Limb (tissue), 2 donors: ENCODE results near the gene FBN1.

Experiments used
- DNase-seq, 2 donors: peaks; one replicate each; pipeline ENCODE4 v3.0.0-alpha.2; 2016; ENCODE audit errors: extremely low spot score in 2 of 2

The FBN1 gene

DNA sequence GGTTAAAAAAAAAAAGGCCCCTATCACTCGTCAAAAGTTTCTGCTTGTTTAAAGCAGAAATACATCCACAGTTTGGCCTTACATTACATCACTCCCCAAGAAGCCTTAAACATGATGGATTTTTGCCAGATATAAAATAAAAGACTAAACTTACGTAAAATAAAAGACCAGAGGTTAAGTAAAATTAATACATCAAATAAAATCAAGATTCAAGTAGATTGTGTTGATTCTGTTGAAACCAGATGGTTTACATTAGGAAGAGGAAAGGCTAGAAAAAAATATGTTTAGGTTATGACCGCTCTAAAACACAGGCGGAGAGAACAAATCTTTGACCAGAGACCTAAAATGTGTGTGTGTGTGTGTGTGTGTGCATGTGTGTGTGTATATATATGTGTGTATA is 210.2 kb downstream of the FBN1 start:
- peak in 1 of 2 donors; percentile 34 for DNase-seq

DNA sequence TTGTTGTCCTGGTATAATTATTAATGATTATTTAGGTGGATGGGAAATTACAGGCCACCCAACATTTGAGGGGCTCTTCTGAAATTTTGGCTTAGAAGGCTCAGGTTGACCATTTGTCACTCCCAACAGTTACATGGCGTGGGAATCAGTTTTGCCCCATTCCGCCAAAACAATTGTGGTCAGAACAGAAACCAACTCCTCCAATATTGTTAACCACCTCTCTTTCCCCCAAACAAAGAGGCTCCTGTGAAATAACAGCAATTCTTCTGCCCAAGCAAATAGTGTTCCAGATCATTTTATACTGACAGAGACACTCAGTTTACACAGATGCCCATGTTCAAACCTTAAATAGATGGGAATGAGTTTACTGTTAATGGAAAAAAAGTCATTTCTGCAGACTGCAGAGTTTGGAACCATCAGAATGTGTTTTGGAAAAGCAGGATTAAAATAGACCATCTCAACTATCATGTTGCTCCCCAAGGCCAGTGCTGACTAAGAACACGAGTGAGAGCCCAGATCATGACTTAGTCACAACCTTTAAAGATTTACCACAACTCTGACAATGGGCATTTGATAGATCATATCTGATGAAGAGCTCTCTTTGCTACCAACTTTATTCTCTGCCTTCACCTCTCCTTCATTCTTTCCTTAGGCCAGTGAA is 212.2 kb downstream of the FBN1 start:
- DNase-seq = no peak

DNA sequence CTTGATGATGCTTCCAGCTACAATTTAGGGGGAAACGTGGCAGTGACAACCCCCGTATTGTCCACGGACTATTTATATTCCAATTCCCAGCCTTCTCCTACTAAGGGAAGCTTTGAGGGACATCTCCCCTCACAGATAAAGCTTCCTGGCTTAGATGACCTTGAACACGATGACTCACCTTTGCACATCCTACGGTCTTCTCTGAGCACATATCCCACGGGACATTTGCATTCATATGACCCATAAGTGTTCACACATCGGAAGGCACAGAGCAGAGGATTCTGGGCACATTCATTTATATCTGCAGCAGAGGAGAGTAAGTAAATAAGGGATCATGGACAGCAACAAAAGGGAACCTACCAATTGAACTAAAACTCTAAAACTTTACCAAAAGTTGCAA is 212.8 kb downstream of the FBN1 start:
- no peak for DNase-seq

DNA sequence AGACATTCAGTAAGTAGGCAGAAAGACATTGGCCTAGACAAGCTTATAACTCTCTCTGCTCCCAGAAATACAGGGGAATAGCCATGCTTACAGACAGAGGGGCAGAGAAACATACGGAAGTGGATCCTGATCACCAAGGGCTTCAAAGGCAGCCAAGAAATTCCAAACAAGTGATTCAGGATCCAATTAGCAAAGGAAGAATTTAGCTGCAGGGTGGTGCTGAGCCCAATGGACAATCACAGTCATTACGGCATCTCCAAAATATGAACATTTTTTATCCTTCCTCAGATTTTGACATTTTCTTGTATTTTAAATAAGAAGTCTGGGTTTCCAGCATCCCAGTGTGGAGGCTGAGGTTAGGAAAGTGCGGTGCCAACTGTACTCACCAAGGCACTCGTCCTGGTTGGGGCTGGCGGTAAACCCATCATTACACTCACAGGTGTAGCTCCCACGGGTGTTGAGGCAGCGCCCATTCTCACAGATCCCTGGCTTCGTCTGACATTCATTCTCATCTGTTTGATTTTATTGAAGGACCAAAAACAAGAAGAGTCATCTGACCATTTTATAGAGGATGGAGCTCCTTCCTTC is 217.5 kb downstream of the FBN1 start:
- DNase-seq = no peak

DNA sequence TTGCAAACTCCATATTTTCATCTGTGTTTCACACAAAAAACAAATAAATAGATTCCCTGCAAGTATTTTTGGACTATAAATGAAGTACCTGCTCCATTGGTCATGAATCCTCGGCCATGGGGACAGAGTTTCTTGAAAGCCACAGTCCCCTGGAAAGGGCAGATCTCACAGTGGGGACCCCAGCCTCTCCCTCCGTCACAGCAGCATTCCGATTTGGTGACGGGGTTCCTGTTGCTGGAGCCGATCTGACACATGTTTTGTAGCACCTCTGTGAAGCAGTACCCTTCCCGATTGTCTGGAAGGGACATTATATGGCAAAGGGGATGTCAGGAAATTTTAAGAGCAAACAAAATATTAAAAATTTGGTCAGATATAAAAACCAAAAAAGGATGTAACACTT is 218.0 kb downstream of the FBN1 start:
- DNase-seq = no peak

DNA sequence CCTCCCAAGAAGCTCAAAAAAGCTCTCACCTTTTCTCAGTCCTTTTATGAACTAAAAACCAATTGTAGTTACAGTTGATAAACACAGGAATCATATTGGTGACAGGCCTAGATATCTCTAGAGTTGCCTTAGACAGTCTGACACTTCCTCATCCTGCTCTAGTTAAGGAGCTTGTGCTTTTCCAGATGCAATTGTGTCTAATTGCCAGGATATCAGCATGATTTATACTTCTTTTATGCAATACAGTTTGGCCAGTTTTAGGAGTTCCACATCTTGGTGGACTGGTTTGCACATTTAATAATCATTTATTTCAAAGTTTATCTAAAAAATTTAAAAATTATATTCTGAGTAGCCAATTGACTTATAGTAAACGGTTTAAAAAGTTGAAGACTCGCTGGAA is 218.6 kb downstream of the FBN1 start:
- DNase-seq = no peak

DNA sequence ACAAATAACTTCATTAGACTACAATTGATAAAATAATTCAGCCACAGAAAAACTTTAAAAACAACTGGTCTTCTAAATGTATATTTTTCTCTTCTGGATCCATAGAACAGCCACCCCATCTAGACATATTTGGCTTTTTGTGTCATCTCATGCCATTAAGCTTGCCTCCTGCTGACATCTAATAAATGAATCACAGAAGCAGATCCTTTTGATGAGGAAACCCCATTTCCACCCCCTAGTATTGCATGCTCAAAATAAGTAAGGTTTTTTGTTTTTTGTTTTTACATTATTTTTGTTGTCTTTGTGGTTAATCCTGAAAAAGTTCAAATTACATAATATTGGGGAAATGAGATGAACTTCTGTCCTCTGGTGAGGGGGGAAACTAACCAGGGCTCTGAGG is 219.5 kb downstream of the FBN1 start:
- no peak for DNase-seq

DNA sequence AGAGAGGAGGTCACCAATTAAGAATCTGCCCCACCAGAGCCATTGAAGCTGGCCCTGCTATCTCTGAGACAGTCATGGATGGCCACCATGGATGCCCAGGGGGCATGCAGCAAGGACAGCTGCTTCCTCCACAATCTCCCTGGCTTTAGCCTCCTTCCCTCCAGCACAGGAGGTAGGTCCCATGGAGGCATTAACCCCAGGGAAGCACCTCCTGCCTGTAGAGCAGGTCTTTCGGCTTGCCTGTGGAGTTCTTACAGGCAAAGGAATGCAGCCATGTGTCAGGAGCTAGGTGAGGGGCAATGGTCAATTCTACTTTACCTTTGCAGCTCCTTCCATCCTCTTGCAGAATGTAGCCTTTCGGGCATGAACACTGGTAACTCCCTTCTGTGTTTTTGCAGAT is 220.5 kb downstream of the FBN1 start:
- DNase-seq = no peak

DNA sequence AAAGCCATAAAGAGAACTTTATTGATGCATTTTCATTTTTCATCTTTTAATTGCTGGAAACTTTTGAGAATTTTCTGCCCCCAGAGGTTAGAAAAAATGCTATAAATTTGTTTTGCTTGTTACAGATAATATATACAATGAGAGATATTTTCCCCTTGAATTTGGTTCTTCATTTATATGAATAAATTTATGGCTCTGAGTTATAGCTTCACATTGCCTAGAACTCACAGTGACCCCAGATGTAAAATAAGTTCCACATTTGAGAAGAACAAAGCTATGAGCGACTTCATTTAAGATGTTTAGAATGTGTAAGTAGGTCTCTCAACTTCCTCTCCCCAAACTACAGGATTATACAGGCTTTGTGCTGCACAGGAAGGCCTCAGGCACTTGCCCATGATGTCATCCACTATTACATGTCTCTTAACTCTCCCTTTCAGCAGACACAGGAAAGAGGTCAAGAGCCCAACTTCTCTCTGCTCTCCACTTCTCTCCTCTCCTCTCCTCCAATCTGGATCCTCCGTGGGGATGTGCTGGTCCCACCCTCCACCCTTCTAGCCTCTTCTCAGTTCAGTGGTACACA is 221.5 kb downstream of the FBN1 start:
- DNase-seq = no peak

DNA sequence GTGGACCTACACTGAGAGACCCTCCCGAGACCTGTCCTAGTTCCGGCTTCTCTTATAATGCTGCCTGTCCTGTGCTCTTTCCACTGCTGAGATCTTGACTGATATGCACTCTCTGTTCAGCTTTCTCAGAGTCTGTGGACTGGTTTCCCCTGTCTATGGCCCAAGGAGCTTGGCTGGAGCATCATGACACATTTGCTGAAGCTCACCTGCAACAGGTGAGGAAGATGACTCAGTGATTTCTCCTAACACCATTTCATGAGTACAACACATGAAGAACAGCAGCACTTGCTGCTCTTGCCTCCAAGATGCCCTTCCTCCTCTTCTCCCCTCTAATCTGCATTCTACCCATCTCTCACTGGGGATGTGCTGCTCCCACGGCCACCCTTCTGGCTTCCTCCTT is 222.2 kb downstream of the FBN1 start:
- DNase-seq = no peak

DNA sequence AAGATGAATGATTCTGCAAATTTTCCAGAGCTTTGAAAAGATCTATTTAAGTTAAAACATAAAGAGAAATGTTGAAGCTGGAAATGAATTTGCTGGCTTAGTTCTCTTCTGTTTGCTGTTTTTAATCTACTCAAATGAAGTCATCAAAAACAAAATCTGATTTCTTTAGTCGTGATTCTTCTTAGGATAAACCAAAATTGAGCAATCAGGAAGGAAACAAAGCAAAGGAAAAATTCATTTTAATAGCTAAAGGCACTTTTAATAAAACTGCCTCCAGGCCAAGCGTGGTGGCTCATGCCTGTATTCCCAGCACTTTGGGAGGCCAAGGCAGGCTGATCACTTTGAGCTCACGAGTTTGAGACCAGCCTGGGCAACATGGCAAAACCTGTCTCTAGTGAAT is 223.1 kb downstream of the FBN1 start:
- DNase-seq = no peak

DNA sequence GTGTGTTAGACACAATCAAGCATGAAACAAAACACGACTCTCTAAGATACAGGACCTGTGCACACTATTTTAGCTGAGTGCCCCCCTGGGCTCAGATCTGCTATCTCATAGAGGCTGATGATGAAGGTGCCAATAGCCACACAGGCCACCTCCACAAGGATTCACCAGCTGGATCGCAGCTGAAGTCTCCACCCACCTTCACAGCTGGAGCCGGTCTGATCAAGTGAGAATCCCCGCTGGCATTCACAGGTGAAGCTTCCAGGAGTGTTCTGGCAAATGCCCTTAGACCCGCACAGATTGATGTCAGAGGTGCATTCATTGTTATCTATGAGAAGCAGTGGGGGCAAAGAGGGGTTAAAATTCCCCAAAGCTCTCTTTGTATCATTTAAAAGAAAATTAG is 224.1 kb downstream of the FBN1 start:
- DNase-seq = no peak

DNA sequence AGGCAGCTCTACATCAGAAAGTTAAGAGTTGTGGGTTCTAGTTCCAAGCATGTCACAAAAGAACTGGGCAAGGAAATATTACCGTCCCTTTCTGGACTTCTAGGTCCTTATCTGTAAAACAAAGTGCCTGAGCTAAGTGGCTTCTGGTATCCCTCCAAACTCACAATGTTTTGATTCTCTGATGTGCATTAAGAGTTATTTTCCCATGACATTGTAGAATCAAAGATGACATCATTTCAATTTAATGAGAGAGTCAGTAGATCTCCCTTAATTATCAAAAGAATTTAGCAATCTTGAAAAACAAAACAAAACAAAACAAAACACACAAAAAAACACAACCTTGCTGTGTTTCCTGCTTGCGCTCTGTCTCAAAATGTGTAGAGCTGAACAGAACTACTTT is 225.6 kb downstream of the FBN1 start:
- no peak for DNase-seq

DNA sequence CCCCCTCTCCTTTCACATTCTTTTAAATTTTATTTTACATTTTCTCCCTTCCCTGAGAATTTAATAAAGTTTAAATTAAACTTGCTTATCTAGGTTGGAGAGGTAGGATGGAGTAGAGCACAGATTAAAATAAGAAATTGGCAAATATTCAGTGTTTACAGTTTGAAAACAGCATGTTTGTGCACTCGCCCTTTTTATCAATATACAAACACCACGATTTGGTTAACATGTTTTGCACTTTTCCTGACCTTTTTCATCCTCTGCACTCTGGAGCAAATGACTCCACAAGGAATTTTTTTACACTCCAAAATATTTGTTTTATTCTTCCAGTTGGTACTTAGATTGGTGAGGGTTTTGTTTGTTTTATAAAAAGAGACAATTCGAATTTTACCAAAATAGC is 227.2 kb downstream of the FBN1 start:
- no peak for DNase-seq

DNA sequence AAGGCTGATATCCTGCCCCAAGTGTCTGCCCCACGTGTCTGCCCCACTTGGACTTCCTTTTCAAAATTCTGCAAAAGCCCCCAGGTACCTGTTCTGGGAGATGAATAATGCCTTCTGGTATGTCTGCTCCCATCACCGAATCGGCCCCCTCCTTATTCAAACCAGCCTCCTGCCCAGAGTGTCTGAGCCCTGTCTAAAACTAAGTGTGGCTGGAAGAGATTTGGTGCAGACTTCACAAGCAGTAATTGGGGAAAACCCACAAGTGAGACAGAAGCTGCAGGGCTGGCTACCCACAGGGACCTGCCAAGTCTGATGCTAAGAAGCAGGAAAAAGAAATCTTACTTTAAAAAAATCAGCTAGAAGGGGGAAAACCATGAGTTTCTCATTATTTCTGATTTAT is 229.2 kb downstream of the FBN1 start:
- no peak for DNase-seq

DNA sequence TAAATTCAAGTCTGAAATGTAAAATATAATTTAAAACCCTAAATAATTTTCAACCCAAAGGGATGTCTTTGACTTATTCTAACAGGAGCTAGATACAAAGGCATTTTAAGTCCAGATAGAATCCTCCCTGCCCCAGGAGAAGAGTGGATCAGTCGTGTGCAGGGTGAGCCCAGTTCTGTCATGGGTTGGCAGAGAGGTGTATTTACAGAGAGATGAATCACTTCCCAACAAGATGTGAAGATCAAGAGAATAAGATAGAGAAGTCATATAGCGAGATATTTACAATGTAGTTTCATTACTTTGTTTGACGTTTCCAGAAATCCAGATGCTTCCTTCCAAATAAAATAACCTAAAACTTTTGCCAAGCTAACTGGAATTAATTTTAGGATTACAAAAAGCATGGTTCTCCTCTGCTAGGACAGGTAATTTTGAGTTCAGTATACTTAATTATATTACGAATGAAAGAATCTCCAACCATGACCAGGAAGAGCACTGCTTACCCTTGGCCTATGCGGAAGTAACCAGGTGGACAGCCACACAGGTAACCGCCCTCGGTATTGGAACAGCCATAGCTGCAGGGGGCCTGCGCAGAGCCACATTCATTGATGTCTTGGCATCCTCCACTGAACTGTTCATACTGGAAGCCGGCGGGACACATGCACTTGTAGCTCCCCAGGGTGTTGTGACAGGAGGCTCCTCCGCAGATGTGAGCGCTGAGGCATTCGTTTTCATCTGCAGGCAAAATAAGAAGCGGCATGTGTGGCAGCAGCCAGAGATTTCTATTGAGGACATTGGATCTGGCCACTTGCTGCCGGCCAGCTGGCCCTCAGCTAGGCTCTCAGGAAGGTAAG is 230.2 kb downstream of the FBN1 start:
- no peak for DNase-seq

DNA sequence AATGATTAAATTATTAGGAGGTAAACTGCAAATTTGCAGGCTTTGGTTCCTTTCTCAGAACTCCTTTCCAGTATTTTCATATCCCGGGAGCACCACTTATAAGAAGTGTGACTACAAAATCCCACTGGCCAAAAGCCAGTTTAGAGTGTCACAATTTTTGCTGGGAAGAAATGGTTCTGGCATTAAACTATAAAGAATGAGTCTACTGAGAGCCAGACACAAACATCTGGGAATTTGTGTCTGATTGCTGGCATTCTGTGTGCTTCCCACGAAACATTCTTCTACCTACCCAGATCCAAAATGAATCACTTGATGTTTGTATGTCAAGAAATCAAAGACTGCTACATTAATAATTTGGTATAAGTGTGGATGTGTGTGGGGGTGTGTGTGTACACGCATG is 231.5 kb downstream of the FBN1 start:
- no peak for DNase-seq

DNA sequence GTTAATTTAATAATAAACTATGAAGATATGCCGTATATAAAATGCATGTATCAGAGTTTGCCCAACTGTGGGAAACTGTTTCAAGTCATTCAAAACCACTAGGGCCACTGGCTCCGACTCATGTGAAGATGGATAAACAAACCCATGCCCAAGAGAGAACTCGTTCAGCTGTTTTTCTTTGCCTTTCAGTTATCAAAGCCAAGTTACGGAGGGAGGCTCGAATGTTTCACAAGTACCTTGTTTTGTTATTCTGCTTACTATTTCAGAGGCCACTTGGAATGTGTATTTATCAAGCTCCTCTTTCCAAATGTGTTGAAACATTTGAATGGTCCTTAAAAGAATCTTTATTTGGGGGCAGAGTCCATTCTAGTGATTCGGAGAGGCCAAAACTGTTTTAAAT is 232.2 kb downstream of the FBN1 start:
- DNase-seq = no peak

DNA sequence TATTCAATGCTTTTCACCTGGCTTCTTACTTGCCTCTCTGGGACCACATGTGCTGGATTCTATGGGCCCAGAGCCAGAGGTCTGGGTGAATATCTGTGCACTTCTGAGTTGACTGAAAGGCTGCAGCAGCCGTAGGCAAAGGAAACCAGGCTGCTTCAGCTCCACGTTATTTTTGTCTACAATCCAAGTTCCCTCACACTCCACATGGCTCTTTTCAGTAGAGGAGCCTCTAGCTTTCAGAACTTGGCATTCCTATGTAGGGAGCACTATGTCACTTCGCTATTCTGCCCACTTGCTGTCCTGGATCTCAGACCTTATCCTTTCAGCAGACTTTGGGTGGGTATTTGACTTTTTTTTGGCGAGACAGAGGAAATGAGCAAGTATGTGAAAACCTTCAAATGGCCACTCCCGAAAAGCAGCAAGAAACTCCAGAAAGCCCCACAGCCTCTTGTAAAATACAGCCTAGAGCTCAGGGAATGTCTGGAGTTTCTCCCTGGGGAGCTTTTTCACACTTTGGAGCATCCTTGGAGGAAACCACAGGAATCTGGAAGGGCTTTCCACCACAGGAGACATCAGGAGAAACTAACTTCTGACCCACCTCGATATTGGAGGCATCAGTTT is 233.4 kb downstream of the FBN1 start:
- DNase-seq = no peak

DNA sequence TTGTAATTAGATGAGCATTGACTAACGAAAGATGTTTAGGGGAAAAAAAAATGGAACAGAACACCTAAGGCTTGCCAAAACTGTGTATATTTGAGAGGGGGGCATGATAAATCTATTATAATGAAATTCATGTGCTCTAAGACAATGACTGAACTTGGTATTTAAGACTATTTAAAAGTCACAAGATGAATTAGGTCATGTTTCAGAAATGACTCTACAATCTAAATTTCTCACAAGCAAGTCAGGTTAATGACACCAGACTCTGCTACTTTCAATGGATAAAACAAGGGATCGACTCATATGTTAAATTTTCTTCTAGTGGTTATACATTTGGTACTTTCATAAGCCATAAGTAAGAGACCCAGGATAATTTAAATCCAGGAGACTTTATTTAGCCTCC is 235.9 kb downstream of the FBN1 start:
- DNase-seq = no peak

DNA sequence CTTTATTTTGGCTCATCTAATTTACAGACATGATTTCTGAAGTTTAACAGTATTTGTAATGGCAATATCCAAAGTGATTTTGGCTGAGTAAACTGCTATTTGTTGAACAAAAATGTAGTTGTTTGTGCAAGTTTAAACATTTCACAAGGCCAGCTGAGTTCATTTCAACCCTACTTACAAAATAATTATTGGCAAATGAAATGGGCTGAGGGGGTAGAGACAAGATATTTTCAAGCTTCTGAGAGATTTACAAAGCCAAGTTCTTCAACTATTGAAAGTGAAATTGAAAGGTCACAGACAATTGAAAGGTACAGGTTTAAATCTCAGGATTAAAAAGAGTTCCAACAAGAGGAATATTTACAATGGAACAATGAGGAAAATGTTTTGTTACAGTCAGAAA is 237.2 kb downstream of the FBN1 start:
- no peak for DNase-seq

DNA sequence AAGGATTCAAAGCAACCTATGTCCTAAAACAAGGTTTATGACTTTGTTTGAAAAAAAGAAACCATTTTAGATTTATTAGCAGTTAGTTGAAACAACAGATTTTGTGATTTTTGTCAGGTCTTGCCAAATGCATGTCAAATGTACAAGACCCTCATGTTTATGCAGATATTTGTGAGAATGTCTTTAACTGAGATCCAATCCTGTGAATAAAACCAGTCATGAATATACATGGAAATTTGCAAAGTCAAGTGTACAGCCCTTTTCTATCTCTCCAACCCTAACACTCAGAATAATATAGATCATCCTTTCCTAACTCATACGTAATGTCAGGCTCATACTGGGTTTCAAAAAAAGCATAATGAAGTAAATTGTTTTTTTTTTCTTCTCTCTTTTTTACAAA is 237.9 kb downstream of the FBN1 start:
- no peak for DNase-seq
